Activated naive CD4-positive, alpha-beta T cell treated with anti-CD3 and anti-CD28 coated beads, Interleukin-2, amount 10 ng/mL, durations not matched to agents 7 days and 5 days (primary cell): Measurements from ENCODE around the gene PCDHGA1.

Experiments used
- CTCF ChIA-PET: fragments of 350-600 bp; sonication (Branson Sonifier 250); formaldehyde crosslinking; loops from one replicate; lab custom pipeline; 2021; ENCODE audit warnings: antibody characterized with exemption; lab: Charles Lee
- DNase-seq: peaks from one replicate; pipeline ENCODE4 v3.0.0-alpha.2; 2020
- H3K27ac Mint-ChIP-seq: one replicate; pipeline ENCODE4 v1.8.0; 2021; ENCODE audit warnings: mild to moderate bottlenecking, moderate library complexity, mixed read lengths
- H3K27me3 Mint-ChIP-seq: one replicate; pipeline ENCODE4 v1.8.0; 2021; ENCODE audit warnings: mild to moderate bottlenecking, mixed read lengths
- H3K36me3 Mint-ChIP-seq: one replicate; pipeline ENCODE4 v1.8.0; 2021; ENCODE audit warnings: mixed read lengths
- H3K4me1 Mint-ChIP-seq: one replicate; pipeline ENCODE4 v1.8.0; 2021; ENCODE audit warnings: mixed read lengths
- H3K4me3 Mint-ChIP-seq: one replicate; pipeline ENCODE4 v1.8.0; 2021; ENCODE audit warnings: mild to moderate bottlenecking, moderate library complexity, mixed read lengths
- H3K9me3 Mint-ChIP-seq: one replicate; pipeline ENCODE4 v1.8.0; 2021; ENCODE audit warnings: mixed read lengths

The PCDHGA1 gene

DNA sequence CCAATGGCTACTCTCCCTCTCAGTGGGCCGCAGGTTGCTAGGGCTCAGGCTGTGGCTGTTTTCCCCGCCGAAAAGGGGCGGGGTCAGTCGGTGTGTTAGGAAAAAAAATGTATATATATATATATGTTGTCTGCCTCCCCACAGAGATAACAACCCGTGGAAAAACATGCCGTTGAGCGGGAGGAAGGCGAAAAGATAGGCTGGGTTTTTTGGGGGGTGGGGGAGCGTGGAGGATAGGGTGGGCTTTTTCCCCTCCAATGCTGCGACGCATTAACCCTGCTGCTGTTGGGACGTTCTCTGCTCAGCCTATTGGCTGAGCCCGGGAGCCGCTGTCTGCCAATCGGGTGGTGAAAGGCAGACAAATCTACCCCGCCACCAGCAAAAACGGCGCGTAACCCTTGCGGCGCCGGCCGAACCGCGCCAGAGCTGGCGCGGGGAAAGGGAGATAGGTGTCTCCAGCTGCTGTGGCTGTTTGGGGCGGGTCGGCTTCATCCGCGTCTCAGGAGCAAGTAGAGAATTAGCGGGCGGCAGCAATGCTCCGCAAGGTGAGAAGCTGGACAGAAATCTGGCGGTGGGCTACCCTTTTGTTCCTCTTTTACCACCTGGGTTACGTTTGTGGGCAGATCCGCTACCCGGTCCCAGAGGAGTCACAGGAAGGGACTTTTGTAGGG lies 154.5 kb downstream of the PCDHGA1 start, which contains the start of gene PCDHGC4:
Gene PCDHGC4, plus strand, starts transcription at position 390 of the 671 bp plus-strand sequence. Its CDS starts 144 bp downstream, at position 534.
- Mint-ChIP-seq H3K36me3 (no peaks in the 10 kb centered on the region), H3K27me3 (peaks cover 87% of the 10 kb centered on the region), H3K4me1 (no peaks in the 10 kb centered on the region), H3K4me3 (no peak within 1 kb of the TSS), H3K27ac (no peak within 1 kb of the TSS), H3K9me3 (no peaks in the 10 kb centered on the region)
- CTCF ChIA-PET, result interaction anchor here (0.9 to 1.2 kb wide), 4 partner anchors 8 to 115 kb away, joined by 3 to 4 read pairs (median 3); partner anchors contain the start of gene PCDHGB3
- DNase-seq, result no peak

DNA sequence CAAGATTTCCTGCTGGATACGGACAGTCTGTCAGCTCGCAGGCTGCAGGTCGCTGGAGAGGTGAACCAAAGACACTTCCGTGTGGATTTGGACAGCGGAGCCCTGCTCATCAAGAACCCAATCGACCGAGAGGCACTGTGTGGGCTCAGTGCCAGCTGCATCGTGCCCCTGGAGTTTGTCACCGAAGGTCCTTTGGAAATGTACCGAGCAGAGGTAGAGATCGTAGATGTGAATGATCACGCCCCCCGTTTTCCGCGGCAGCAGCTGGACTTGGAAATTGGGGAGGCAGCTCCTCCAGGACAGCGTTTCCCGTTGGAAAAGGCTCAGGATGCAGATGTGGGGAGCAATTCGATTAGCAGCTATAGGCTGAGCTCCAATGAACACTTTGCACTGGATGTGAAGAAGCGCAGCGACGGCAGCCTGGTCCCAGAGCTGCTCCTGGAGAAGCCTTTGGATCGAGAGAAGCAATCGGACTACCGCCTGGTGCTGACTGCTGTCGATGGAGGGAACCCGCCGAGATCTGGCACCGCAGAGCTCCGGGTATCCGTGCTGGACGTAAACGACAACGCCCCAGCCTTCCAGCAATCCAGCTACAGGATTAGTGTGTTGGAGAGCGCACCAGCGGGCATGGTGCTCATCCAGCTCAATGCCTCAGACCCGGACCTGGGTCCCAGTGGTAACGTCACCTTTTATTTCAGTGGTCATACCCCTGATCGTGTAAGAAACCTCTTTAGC lies 155.2 kb downstream of the PCDHGA1 start:
- CTCF ChIA-PET, result interaction anchor here (0.9 to 1.2 kb wide), 3 partner anchors 9 to 116 kb away, joined by 3 read pairs; partner anchors contain the start of gene PCDHGB3
- no peak overlapping the region for H3K27ac Mint-ChIP-seq
- no peaks in the 10 kb centered on the region for H3K4me1 Mint-ChIP-seq
- H3K36me3 Mint-ChIP-seq, result no peaks in the 10 kb centered on the region
- no peak for DNase-seq
- peaks cover 92% of the 10 kb centered on the region for H3K27me3 Mint-ChIP-seq
- no peak overlapping the region for H3K4me3 Mint-ChIP-seq
- H3K9me3 Mint-ChIP-seq, result no peaks in the 10 kb centered on the region

DNA sequence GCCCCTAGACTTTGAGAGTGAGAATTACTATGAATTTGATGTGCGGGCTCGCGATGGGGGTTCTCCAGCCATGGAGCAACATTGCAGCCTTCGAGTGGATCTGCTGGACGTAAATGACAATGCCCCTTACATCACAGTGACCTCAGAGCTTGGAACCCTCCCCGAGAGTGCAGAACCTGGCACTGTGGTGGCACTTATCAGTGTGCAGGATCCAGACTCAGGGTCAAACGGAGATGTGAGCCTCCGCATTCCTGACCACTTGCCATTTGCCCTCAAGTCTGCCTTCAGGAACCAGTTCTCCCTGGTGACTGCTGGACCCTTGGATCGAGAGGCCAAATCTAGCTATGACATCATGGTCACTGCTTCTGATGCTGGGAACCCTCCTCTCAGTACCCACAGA lies 155.8 kb downstream of the PCDHGA1 start:
- no peaks in the 10 kb centered on the region for H3K36me3 Mint-ChIP-seq
- peaks cover 93% of the 10 kb centered on the region for H3K27me3 Mint-ChIP-seq
- DNase-seq, result no peak
- CTCF ChIA-PET, result no interaction called here
- no peaks in the 10 kb centered on the region for H3K4me1 Mint-ChIP-seq
- no peak overlapping the region for H3K4me3 Mint-ChIP-seq
- H3K27ac Mint-ChIP-seq, result no peak overlapping the region
- no peaks in the 10 kb centered on the region for H3K9me3 Mint-ChIP-seq

DNA sequence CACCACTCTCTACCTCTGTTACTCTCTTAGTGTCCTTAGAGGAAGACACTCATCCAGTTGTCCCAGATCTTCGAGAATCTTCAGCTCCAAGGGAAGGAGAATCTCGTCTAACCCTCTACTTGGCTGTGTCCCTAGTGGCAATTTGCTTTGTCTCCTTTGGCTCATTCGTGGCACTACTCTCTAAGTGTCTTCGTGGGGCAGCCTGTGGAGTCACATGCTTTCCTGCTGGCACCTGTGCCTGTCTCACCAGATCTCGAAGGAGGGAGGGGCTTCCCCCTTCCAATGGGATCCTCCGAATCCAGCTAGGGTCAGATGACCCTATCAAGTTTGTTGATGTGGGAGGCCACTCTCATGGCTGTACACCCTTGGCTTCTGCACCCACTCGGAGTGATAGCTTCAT lies 156.8 kb downstream of the PCDHGA1 start:
- Mint-ChIP-seq H3K27ac (no peak overlapping the region), H3K4me1 (peaks cover 3% of the 10 kb centered on the region), H3K9me3 (no peaks in the 10 kb centered on the region), H3K36me3 (no peaks in the 10 kb centered on the region), H3K4me3 (no peak overlapping the region), H3K27me3 (peaks cover 99% of the 10 kb centered on the region)
- CTCF ChIA-PET, result no interaction called here
- DNase-seq, result no peak

DNA sequence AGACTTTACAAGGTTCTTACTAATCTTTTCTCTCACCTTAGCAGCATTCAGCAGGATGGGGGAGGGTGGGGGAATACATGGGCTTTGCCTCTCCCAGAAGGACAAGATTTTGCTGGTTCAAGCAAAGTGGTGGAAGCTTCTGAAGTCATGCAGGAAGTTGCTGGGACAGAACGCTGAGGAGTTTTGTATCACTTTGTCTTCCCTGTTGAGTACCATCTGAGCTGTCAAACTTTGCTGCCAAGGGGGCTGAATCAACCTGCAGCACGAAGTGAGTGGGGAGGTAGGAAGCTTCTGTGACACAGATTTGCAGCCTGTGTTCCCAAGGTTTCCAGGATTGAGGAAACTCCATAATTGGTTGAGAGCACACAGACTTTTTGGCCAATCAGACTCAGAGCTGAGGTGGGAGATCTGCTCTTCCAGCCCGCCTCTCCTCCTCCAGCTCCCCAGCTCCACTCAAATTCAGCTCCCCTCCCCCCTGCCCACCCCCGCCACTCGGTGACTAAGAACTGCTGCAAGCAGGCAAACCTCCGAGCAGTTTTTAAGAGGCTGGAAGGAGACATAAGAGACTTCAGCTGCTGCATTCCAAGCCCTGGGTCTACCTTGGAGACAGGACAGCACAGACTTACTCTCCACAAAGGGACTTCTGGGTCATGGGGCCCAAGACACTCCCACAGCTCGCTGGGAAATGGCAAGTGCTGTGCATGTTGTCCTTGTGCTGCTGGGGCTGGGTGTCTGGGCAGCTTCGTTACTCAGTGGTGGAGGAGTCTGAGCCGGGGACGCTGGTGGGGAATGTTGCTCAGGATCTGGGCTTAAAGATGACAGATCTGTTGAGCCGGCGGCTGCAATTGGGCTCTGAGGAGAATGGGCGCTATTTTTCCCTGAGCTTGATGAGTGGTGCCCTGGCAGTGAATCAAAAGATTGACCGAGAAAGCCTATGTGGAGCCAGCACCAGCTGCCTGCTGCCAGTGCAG lies 158.6 kb downstream of the PCDHGA1 start, which contains the start of gene PCDHGC5:
Gene PCDHGC5, plus strand, starts transcription at position 491 of the 971 bp plus-strand sequence. Its CDS starts 160 bp downstream, at position 651.
- no peak for DNase-seq
- no peak within 1 kb of the TSS for H3K27ac Mint-ChIP-seq
- H3K27me3 Mint-ChIP-seq, result peaks cover 100% of the 10 kb centered on the region
- H3K4me1 Mint-ChIP-seq, result peaks cover 4% of the 10 kb centered on the region
- no peaks in the 10 kb centered on the region for H3K9me3 Mint-ChIP-seq
- CTCF ChIA-PET, result interaction anchor here (1.3 to 1.8 kb wide), 2 partner anchors 59 to 75 kb away, joined by 3 to 6 read pairs; partner anchors contain the start of genes PCDHGA10 and PCDHGA12
- H3K36me3 Mint-ChIP-seq, result no peaks in the 10 kb centered on the region
- no peak within 1 kb of the TSS for H3K4me3 Mint-ChIP-seq

DNA sequence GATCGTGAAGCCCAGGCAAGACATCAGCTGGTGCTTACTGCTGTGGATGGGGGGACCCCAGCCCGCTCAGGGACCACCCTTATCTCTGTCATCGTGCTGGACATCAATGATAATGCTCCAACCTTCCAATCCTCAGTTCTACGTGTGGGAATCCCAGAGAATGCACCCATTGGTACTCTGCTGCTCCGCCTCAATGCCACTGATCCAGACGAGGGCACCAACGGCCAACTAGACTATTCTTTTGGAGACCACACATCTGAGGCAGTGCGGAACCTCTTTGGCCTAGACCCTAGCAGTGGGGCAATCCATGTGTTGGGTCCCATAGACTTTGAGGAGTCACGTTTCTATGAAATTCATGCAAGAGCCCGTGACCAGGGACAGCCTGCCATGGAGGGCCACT lies 159.5 kb downstream of the PCDHGA1 start:
- Mint-ChIP-seq H3K27me3 (peaks cover 100% of the 10 kb centered on the region), H3K9me3 (no peaks in the 10 kb centered on the region), H3K4me1 (peaks cover 4% of the 10 kb centered on the region), H3K4me3 (no peak overlapping the region), H3K36me3 (no peaks in the 10 kb centered on the region), H3K27ac (no peak overlapping the region)
- CTCF ChIA-PET, result interaction anchor here (1.8 kb wide), 1 partner anchor 59 kb away, joined by 6 read pairs; the partner anchor contains the start of gene PCDHGA12
- no peak for DNase-seq

DNA sequence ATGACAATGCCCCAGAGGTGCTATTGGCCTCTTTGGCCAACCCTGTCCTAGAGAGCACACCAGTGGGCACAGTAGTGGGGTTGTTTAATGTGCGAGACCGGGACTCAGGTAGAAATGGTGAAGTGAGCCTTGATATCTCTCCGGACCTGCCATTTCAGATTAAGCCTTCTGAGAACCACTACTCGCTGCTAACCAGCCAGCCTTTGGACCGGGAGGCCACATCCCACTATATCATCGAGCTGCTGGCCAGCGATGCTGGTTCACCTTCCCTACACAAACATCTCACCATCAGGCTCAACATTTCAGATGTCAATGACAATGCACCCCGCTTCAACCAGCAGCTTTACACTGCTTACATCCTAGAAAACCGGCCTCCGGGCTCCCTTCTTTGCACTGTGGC lies 160.0 kb downstream of the PCDHGA1 start:
- H3K9me3 Mint-ChIP-seq, result no peaks in the 10 kb centered on the region
- H3K4me1 Mint-ChIP-seq, result peaks cover 4% of the 10 kb centered on the region
- H3K27me3 Mint-ChIP-seq, result peaks cover 100% of the 10 kb centered on the region
- no peak overlapping the region for H3K27ac Mint-ChIP-seq
- no peaks in the 10 kb centered on the region for H3K36me3 Mint-ChIP-seq
- no peak for DNase-seq
- no peak overlapping the region for H3K4me3 Mint-ChIP-seq
- CTCF ChIA-PET, result no interaction called here

DNA sequence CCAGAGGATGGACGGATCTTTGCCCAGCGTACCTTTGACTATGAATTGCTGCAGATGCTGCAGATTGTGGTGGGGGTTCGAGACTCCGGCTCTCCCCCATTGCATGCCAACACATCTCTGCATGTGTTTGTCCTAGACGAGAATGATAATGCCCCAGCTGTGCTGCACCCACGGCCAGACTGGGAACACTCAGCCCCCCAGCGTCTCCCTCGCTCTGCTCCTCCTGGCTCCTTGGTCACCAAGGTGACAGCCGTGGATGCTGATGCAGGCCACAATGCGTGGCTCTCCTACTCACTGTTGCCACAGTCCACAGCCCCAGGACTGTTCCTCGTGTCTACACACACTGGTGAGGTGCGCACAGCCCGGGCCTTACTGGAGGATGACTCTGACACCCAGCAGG lies 160.5 kb downstream of the PCDHGA1 start:
- Mint-ChIP-seq H3K4me3 (no peak overlapping the region), H3K27ac (no peak overlapping the region)

DNA sequence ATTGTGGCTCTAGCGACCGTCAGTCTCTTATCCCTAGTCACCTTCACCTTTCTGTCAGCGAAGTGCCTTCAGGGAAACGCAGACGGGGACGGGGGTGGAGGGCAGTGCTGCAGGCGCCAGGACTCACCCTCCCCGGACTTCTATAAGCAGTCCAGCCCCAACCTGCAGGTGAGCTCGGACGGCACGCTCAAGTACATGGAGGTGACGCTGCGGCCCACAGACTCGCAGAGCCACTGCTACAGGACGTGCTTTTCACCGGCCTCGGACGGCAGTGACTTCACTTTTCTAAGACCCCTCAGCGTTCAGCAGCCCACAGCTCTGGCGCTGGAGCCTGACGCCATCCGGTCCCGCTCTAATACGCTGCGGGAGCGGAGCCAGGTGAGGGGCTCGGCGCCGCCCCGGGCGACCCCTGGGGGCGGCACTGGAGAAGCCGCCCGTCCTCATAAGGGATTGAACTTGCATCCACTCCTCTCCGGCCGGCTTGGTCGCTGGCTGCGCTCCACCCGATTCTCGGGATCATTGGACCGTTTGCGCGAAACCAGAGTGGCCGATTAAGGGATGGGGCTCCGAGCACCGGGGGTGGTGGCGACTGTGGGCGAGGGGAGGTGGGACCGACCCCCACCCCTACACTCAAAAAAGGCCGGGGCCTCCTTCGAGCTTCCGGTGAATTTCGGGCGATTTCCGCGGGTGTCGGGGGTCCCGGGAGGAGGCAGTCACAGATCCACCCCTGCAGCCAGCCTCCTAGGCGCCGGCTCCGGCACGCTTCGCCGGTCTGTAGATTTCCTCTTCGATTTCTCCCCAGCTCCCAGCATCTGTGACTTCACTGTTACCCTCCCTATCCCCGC lies 161.2 kb downstream of the PCDHGA1 start:
- H3K9me3 Mint-ChIP-seq, result no peaks in the 10 kb centered on the region
- H3K27me3 Mint-ChIP-seq, result peaks cover 100% of the 10 kb centered on the region
- no peak for DNase-seq
- no peak overlapping the region for H3K27ac Mint-ChIP-seq
- no peaks in the 10 kb centered on the region for H3K36me3 Mint-ChIP-seq
- CTCF ChIA-PET, result interaction anchor here (1.2 kb wide), 1 partner anchor 9 kb away, joined by 3 read pairs; no protein-coding TSS in a partner anchor
- peaks cover 4% of the 10 kb centered on the region for H3K4me1 Mint-ChIP-seq
- peak overlapping the region; percentile 45 for H3K4me3 Mint-ChIP-seq

More for the DNA sequence above, 160.5 kb downstream of the PCDHGA1 start:
- Mint-ChIP-seq H3K36me3 (no peaks in the 10 kb centered on the region), H3K4me1 (peaks cover 4% of the 10 kb centered on the region), H3K9me3 (no peaks in the 10 kb centered on the region), H3K27me3 (peaks cover 100% of the 10 kb centered on the region)
- DNase-seq, result no peak
- CTCF ChIA-PET, result no interaction called here

DNA sequence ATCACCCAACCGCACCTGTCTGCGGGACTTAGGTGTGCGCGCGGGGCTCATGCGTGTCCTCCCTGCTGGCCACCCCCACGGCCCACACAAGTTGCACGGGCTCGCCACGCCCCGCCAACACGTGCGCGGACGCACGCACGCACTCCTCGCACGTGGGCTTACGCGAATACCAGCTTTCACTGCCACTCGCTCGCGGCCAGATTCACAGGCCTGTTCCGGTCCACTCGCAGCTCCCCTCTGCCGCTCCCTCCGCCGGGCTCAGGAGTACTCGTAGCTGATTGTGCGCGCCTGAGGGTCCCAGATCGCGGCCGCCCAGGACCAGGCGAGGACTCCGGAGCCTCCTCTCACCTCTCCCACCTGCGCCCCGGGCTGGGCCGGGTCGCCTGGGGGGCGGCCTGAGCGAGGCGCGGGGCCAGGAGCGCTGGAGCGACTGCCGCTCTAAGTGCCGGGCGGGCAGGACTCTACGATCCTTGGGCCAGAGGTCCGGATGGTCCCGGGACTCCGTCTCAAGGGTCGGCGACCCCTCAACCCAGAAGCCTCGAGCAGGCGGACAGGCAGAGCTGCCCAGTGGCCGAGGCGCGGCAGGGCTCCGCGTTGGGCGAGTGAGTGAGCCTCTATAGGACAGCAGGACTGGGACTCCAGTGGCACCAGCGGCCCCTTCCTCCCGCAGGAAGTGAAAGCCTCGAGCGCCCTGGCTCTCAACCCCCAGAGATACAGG lies 162.0 kb downstream of the PCDHGA1 start:
- H3K27me3 Mint-ChIP-seq, result peaks cover 98% of the 10 kb centered on the region
- H3K4me3 Mint-ChIP-seq, result peak overlapping the region; percentile 45
- DNase-seq, result peak; percentile 46
- H3K36me3 Mint-ChIP-seq, result no peaks in the 10 kb centered on the region
- H3K27ac Mint-ChIP-seq, result no peak overlapping the region
- no peaks in the 10 kb centered on the region for H3K9me3 Mint-ChIP-seq
- CTCF ChIA-PET, result interaction anchor here (0.5 to 1.7 kb wide), 4 partner anchors 8 to 673 kb away, joined by 3 to 9 read pairs (median 3); partner anchors contain the start of gene PCDHGA12
- peaks cover 4% of the 10 kb centered on the region for H3K4me1 Mint-ChIP-seq

DNA sequence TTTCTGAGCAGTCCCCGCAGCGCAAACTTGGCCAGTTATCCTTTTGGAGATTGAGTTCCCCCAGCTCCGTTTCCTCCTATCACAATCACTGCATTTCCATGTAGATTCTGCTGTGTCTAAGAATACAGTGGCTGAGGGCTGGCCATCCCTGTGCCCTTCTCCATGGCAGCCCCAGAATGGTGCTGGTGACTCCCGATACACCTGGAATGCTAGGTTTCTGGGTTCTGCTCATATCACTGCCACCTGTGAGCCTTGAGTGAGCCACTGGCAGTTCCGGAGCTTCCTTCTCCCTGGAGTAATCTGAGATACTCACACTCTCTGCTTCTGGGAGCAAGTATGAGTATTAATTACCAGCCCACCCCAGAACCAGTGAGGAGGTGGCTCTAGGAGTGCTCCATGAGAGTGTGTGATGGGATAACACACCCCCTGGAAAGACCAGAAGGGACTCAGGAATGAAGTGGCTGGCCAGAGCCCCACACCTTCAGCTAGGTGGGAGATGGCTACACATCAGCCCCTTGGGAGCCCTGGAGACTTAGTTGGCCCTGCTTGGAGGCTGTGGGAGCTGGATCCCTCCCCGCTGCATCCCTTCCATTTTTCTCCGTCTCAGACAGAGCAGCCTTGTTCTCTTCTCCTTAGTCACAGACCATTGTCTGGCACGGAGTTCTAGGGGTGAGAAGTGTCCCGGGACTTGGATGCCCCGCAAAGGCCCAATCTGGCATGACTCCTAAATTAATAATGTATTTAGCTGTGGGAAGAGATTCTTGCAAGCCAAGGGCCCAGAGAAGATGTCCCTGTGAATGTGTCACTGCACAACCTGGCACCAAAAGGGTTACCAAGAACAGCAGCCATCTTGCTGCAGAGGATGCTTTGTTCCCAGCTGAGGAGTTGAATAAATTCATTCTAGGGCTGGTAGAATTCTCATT lies 163.4 kb downstream of the PCDHGA1 start:
- H3K27me3 Mint-ChIP-seq, result peaks cover 92% of the 10 kb centered on the region
- CTCF ChIA-PET, result interaction anchor here (0.6 to 1.7 kb wide), 7 partner anchors 18 to 80 kb away, joined by 3 to 9 read pairs (median 3); partner anchors contain the start of genes PCDHGA10 and PCDHGA12

More for the DNA sequence above, 163.4 kb downstream of the PCDHGA1 start:
- H3K36me3 Mint-ChIP-seq, result no peaks in the 10 kb centered on the region
- H3K4me1 Mint-ChIP-seq, result peaks cover 4% of the 10 kb centered on the region
- H3K4me3 Mint-ChIP-seq, result no peak overlapping the region
- no peak for DNase-seq
- H3K9me3 Mint-ChIP-seq, result no peaks in the 10 kb centered on the region
- no peak overlapping the region for H3K27ac Mint-ChIP-seq
